Sigmoid colon (tissue), 7 donors: ENCODE data around the gene SPDYE1. TPM values are rescaled to one million over a fixed set of nuclear protein-coding genes. Genes with fewer than 3 reads are reported as not detected.
A peak's percentile ranks its signal among the peaks of the same experiment; 100 is the strongest.
"Not testable (repeated sequence)": the region's sequence is repeated elsewhere in the genome, so short reads cannot be mapped to it uniquely, and the experiment has no call there.

Source experiments
- DNase-seq: peaks from one replicate; pipeline ENCODE4 v3.0.0-alpha.2; 2019
- H3K27ac ChIP-seq, 4 donors: fragments of 200-600 bp; sonication (generic); one replicate each; pipeline ENCODE4 v1.5.1; 2016 to 2019; ENCODE audit warnings: mild to moderate bottlenecking in 1 of 4
- H3K27me3 ChIP-seq, 3 donors: fragments of 200-600 bp; sonication (generic); one replicate each; pipeline ENCODE4 v1.5.1; 2019; ENCODE audit warnings: mild to moderate bottlenecking in 1 of 3
- H3K36me3 ChIP-seq, 4 donors: fragments of 200-600 bp; sonication (generic); one replicate each; pipeline ENCODE4 v1.5.1; 2016 to 2019
- H3K4me1 ChIP-seq, 4 donors: fragments of 200-600 bp; sonication (generic); one replicate each; pipeline ENCODE4 v1.5.1; 2017 to 2019
- H3K4me3 ChIP-seq, 4 donors: fragments of 200-600 bp; sonication (generic); one replicate each; pipeline ENCODE4 v1.5.1; 2017 to 2019; ENCODE audit warnings: mild to moderate bottlenecking in 2 of 4, moderate library complexity in 1 of 4
- H3K9me3 ChIP-seq, 4 donors: fragments of 200-600 bp in 3 of 4; sonication (generic) in 3 of 4; one replicate each; pipeline versions ENCODE4 v1.5.1 to v1.6.1; 2013 to 2019
- EP300 ChIP-seq, 4 donors: sonication (generic); formaldehyde crosslinking; IDR thresholded peaks; one replicate each; pipeline ENCODE4 v1.6.1; 2017; ENCODE audit warnings: antibody characterized with exemption in 4 of 4
- POLR2A ChIP-seq, 2 donors: fragments of 450-650 bp; IDR thresholded peaks; one replicate each; pipeline ENCODE4 v1.6.1; 2016; ENCODE audit warnings: antibody characterized with exemption in 2 of 2, mild to moderate bottlenecking in 2 of 2, moderate library complexity in 2 of 2
- POLR2AphosphoS5 ChIP-seq, 4 donors: sonication (generic); formaldehyde crosslinking; IDR thresholded peaks; one replicate each; pipeline ENCODE4 v1.6.1; 2017; ENCODE audit warnings: antibody characterized with exemption in 4 of 4
- WGBS, 2 donors: extraction: QIAGEN DNeasy Blood & Tissue Kit; methylation state at CpG; one replicate each; pipeline ENCODE4 v1.1.7; 2013; 5-methylcytosine and 5-hydroxymethylcytosine counted together
- intact Hi-C: fragments of 100-400 bp; cut with DNase I; formaldehyde crosslinking; loops from one replicate; pipeline ENCODE4 v1.15.1; 2023
- polyA plus RNA-seq, 3 donors: library from polyadenylated mRNA; stranded (reverse); fragments of 200-250 nt; gene quantifications; one replicate each; pipeline ENCODE4 v1.2.3, GENCODE V29; 2013
- total RNA-seq, 4 donors: library from RNA; depleted of rRNA; stranded (reverse); fragments of >200 nt; gene quantifications; one replicate each; pipeline ENCODE4 v1.1.0, GENCODE V29; 2016
- TF ChIP-seq, protein P1 (sequence below), 4 experiments: fragments of 450-650 bp in 3 of 4; fragments of 200-600 bp in 1 of 4; IDR thresholded peaks; one replicate each; pipeline ENCODE4 v1.5.1; 2016 to 2019; ENCODE audit warnings: antibody characterized with exemption in 4 of 4, mild to moderate bottlenecking in 3 of 4, moderate library complexity in 2 of 4
- donor health status: healthy with polysubstance abuse.
- donor health status: Bipolar disorder and iron deficiency.
- donor health status: healthy.

SPDYE1 gene
- total RNA-seq (not detected), polyA plus RNA-seq (not detected)

DNA sequence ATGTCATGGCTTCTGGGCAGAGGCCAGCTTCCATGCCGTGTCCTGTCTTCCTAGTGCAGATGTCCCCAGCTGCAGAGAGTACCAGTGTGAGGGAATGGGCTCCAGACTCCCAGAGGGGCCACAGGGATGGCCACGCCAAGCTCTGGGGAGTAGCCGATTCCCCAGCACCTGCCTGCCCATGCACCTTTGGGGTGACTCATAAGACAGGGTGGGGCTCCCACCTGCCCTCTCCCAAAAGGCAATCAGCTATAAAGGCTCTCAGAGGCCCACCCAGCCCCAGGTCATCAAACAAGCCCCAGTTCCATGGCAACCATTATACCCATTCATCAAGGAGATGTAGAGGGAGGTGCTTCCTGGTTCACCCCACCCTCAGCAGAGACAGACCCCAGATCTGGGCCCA, at the start of gene SPDYE1:
TSS of gene SPDYE1 (plus strand) at position 366 of the 400 bp plus-strand sequence. CDS start 2,053 bp downstream, outside the sequence.
- H3K27me3 ChIP-seq, H3K36me3 ChIP-seq, H3K4me1 ChIP-seq, H3K4me3 ChIP-seq, H3K27ac ChIP-seq, DNase-seq, H3K9me3 ChIP-seq, intact Hi-C loops: not testable (repeated sequence)
- WGBS, 2 donors, result 81 to 92% methylated on average over 3 of the region's 3 CpGs

DNA sequence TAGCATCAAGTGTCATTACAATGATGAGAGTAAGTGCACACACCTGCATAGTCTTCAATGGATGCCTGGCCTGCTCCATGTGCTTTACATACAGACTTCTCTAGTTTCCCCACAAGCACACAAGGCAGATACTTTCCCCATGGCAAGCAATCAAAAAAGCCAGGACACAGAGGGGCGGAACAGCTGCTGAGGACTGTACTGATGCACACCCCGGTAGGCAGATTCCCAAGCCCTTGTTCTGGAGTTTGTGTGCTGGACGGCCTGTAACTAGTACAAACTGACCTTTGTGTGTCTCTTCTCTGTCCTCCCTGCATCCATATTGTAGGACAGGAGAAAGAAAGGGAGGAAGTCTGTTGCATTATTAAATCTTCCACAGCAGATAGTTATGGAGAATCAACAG, 45.7 kb upstream of the SPDYE1 start:
- WGBS, 2 donors, result 93 to 94% methylated on average over 3 of the region's 3 CpGs
- no peaks in the 10 kb centered on the region for H3K9me3 ChIP-seq
- no peaks in the 10 kb centered on the region for H3K4me1 ChIP-seq
- H3K4me3 ChIP-seq, result no peak overlapping the region
- DNase-seq, result peak; percentile 5
- TF ChIP-seq, protein P1, sequence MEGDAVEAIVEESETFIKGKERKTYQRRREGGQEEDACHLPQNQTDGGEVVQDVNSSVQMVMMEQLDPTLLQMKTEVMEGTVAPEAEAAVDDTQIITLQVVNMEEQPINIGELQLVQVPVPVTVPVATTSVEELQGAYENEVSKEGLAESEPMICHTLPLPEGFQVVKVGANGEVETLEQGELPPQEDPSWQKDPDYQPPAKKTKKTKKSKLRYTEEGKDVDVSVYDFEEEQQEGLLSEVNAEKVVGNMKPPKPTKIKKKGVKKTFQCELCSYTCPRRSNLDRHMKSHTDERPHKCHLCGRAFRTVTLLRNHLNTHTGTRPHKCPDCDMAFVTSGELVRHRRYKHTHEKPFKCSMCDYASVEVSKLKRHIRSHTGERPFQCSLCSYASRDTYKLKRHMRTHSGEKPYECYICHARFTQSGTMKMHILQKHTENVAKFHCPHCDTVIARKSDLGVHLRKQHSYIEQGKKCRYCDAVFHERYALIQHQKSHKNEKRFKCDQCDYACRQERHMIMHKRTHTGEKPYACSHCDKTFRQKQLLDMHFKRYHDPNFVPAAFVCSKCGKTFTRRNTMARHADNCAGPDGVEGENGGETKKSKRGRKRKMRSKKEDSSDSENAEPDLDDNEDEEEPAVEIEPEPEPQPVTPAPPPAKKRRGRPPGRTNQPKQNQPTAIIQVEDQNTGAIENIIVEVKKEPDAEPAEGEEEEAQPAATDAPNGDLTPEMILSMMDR (IDR thresholded peaks at IDR 0.05), result no peak
- TF ChIP-seq POLR2A (IDR thresholded peaks at IDR 0.05), result no peak
- no peak for TF ChIP-seq POLR2AphosphoS5 (IDR thresholded peaks at IDR 0.05)
- no peak for TF ChIP-seq EP300 (IDR thresholded peaks at IDR 0.05)
- H3K27ac ChIP-seq, result no peak overlapping the region
- no peaks in the 10 kb centered on the region for H3K27me3 ChIP-seq
- intact Hi-C loops, result no loop called here
- peaks cover 8 to 68% (median 24%) of the 10 kb centered on the region in 4 donors for H3K36me3 ChIP-seq

DNA sequence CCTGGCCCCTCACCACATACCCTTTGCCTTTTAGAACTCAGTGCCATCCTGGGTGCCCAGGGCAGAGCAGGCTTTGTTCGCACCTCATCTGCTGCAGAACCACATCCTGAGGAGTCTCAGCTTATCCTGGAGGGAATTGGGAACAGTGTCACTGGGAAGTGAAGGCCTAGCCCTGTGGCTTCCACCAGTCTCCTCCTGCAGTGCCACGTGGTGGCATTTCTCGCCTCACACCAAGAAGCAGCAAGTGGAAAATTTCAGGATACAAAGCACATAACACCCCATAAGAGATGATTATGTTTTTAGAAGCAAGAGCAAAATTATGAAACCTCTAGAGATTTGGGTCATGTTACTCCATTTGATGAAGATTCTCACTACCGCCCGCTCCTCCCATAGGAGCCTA, 44.6 kb upstream of the SPDYE1 start:
- H3K27me3 ChIP-seq, result no peaks in the 10 kb centered on the region
- no peak overlapping the region for H3K27ac ChIP-seq
- H3K4me1 ChIP-seq, result no peaks in the 10 kb centered on the region
- H3K4me3 ChIP-seq, result no peak overlapping the region
- peak; percentile 4 for DNase-seq
- H3K36me3 ChIP-seq, result peaks cover 8 to 62% (median 24%) of the 10 kb centered on the region in 4 donors
- intact Hi-C loops, result no loop called here
- TF ChIP-seq POLR2AphosphoS5 (IDR thresholded peaks at IDR 0.05) (no peak), EP300 (IDR thresholded peaks at IDR 0.05) (no peak), POLR2A (IDR thresholded peaks at IDR 0.05) (no peak)
- TF ChIP-seq, protein P1 (IDR thresholded peaks at IDR 0.05), result no peak
- no peaks in the 10 kb centered on the region for H3K9me3 ChIP-seq
- WGBS, 2 donors, result 97% methylated on average over 5 of the region's 5 CpGs

DNA sequence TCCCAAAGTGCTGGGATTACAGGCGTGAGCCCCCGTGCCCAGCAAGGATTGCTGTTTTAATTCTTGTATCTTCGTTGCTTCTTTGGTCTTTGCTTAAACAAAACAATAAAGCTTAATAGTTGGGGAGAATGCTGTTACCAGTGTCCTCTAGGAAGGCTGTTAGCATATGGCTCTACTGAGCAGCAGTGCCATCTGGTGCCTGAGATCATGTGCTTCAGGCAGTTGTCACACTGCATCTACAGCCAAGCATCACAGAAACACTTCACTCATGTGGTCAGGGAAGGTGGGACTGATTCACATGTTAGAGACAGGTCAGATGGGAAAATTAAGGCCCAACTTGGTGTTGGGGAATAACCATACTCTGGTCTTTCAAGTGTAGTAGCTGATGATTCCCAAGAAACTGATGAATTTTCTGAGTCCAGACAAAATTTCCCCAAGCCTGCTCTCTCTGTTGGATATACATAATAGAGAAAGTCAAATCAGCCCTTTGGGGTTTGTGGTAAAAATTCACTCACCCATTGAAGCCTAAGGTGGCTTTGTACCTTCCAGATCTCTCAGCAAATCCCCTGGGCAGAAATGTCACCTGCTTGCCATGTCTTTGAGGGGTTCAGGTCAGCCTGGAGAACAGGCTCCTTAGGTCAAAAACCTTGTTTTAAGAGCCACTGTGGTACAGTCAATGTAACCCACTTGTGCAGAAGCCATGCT, 43.0 kb upstream of the SPDYE1 start:
- DNase-seq, result peak; percentile 1
- intact Hi-C loops, result no loop called here
- Histone ChIP-seq H3K36me3 (peaks cover 8 to 48% (median 21%) of the 10 kb centered on the region in 4 donors), H3K27ac (no peak overlapping the region), H3K4me1 (no peaks in the 10 kb centered on the region), H3K9me3 (no peaks in the 10 kb centered on the region), H3K27me3 (no peaks in the 10 kb centered on the region), H3K4me3 (no peak overlapping the region)
- TF ChIP-seq POLR2A (IDR thresholded peaks at IDR 0.05) (no peak), EP300 (IDR thresholded peaks at IDR 0.05) (no peak), POLR2AphosphoS5 (IDR thresholded peaks at IDR 0.05) (no peak)
- TF ChIP-seq, protein P1 (IDR thresholded peaks at IDR 0.05), result no peak
- 66 to 74% methylated on average over 3 of the region's 3 CpGs for WGBS, 2 donors

GRCh38 chr7:43956027-43956426, 41.7 kb upstream of the SPDYE1 start:
- peaks cover 1 to 43% (median 12%) of the 10 kb centered on the region in 4 donors for H3K36me3 ChIP-seq
- intact Hi-C loops, result no loop called here
- DNase-seq, result no peak
- H3K27ac ChIP-seq, result no peak overlapping the region
- H3K4me1 ChIP-seq, result no peaks in the 10 kb centered on the region
- no peaks in the 10 kb centered on the region for H3K9me3 ChIP-seq
- 63 to 71% methylated on average over 3 of the region's 3 CpGs for WGBS, 2 donors
- no peak overlapping the region for H3K4me3 ChIP-seq
- no peaks in the 10 kb centered on the region for H3K27me3 ChIP-seq
- TF ChIP-seq POLR2AphosphoS5 (IDR thresholded peaks at IDR 0.05) (no peak), EP300 (IDR thresholded peaks at IDR 0.05) (no peak), POLR2A (IDR thresholded peaks at IDR 0.05) (no peak)
- TF ChIP-seq, protein P1 (IDR thresholded peaks at IDR 0.05), result no peak
